Lower leg skin (tissue), 3 donors: Measurements from ENCODE around the gene ETV5.

Experiments used
- POLR2A ChIP-seq, 2 donors: fragments of 450-650 bp; IDR thresholded peaks; one replicate each; pipeline ENCODE4 v1.6.1; 2016 to 2017; ENCODE audit warnings: antibody characterized with exemption in 2 of 2, mild to moderate bottlenecking in 1 of 2, moderate library complexity in 1 of 2
- TF ChIP-seq, protein P1 (sequence below), 3 donors: fragments of 450-650 bp; IDR thresholded peaks; one replicate each; pipeline ENCODE4 v1.5.1; 2016; ENCODE audit warnings: antibody characterized with exemption in 3 of 3, mild to moderate bottlenecking in 3 of 3, moderate library complexity in 2 of 3

DNA sequence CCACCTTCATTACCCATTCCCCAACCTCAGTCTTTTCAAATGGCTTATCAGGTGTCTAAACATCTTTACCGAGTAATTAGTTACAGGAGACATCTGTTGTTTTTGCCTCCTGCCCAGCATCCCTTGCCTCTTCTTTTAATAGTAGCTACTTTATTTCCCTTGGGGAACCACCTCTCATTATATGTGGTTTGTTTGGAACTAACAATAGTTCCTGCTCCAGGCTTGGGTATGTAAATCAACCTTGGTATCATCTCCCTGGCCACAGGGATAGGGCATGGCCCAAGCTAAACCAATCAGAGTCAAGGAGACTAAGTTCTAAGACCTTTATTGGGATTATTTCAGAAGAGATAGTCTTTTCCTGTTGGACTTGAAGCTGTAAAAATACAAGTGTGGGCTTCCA lies 76.6 kb downstream of the ETV5 start:
- TF ChIP-seq POLR2A (IDR thresholded peaks at IDR 0.05): no peak
- TF ChIP-seq, protein P1, sequence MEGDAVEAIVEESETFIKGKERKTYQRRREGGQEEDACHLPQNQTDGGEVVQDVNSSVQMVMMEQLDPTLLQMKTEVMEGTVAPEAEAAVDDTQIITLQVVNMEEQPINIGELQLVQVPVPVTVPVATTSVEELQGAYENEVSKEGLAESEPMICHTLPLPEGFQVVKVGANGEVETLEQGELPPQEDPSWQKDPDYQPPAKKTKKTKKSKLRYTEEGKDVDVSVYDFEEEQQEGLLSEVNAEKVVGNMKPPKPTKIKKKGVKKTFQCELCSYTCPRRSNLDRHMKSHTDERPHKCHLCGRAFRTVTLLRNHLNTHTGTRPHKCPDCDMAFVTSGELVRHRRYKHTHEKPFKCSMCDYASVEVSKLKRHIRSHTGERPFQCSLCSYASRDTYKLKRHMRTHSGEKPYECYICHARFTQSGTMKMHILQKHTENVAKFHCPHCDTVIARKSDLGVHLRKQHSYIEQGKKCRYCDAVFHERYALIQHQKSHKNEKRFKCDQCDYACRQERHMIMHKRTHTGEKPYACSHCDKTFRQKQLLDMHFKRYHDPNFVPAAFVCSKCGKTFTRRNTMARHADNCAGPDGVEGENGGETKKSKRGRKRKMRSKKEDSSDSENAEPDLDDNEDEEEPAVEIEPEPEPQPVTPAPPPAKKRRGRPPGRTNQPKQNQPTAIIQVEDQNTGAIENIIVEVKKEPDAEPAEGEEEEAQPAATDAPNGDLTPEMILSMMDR (IDR thresholded peaks at IDR 0.05): no peak
